Measurements from ENCODE around the gene PRKCD. TPM values are rescaled to one million over a fixed set of nuclear protein-coding genes. Genes with fewer than 3 reads are reported as not detected.
"Not testable (repeated sequence)": the region's sequence is repeated elsewhere in the genome, so short reads cannot be mapped to it uniquely, and the experiment has no call there.

PRKCD gene
- total RNA-seq, 1 donor from 2014 or later, result 17.1 TPM

- no peak overlapping the region for H3K4me3 Mint-ChIP-seq (ENCODE audit: unreplicated experiment)
- TF ChIP-seq, protein P1, sequence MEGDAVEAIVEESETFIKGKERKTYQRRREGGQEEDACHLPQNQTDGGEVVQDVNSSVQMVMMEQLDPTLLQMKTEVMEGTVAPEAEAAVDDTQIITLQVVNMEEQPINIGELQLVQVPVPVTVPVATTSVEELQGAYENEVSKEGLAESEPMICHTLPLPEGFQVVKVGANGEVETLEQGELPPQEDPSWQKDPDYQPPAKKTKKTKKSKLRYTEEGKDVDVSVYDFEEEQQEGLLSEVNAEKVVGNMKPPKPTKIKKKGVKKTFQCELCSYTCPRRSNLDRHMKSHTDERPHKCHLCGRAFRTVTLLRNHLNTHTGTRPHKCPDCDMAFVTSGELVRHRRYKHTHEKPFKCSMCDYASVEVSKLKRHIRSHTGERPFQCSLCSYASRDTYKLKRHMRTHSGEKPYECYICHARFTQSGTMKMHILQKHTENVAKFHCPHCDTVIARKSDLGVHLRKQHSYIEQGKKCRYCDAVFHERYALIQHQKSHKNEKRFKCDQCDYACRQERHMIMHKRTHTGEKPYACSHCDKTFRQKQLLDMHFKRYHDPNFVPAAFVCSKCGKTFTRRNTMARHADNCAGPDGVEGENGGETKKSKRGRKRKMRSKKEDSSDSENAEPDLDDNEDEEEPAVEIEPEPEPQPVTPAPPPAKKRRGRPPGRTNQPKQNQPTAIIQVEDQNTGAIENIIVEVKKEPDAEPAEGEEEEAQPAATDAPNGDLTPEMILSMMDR (IDR thresholded peaks at IDR 0.05), result no peak
- no peaks in the 10 kb centered on the region for H3K27me3 Mint-ChIP-seq (ENCODE audit: low read depth)
- peaks cover 6% of the 10 kb centered on the region for H3K4me1 Mint-ChIP-seq (ENCODE audit: low read depth)
- H3K36me3 Mint-ChIP-seq (ENCODE audit: low read depth), result no peaks in the 10 kb centered on the region
- no peaks in the 10 kb centered on the region for H3K9me3 Mint-ChIP-seq (ENCODE audit: low read depth)
- peak; percentile 71 for DNase-seq (ENCODE audit: low spot score)
- no peak overlapping the region for H3K27ac Mint-ChIP-seq (ENCODE audit: unreplicated experiment)
Measured at GRCh38 chr3:53149006-53149690, 11.9 kb upstream of the PRKCD start.

DNA sequence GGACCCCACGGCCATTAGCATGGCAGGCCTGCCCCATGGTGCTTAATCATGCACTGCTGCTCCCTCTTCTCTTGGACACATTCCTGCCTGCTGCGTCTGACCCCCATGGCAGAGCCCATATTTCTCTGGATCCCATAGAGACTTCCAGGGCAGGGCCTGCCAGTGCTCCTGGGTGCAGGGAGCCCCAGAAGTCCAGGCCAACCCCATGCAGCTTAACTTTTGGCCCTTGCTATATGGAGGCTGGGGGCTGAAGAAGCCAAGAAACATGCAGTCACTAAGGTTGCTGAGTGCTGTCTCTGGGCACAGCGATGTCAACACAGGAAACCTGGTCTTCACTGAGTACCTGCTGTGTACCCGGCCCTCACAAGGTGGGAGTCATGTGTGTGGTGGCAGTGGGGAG, 11.3 kb upstream of the PRKCD start:
- Mint-ChIP-seq H3K4me1 (ENCODE audit: low read depth) (peaks cover 11% of the 10 kb centered on the region), H3K27me3 (ENCODE audit: low read depth) (no peaks in the 10 kb centered on the region), H3K4me3 (ENCODE audit: unreplicated experiment) (no peak overlapping the region), H3K27ac (ENCODE audit: unreplicated experiment) (no peak overlapping the region), H3K36me3 (ENCODE audit: low read depth) (no peaks in the 10 kb centered on the region), H3K9me3 (ENCODE audit: low read depth) (no peaks in the 10 kb centered on the region)
- peak; percentile 37 for DNase-seq (ENCODE audit: low spot score)
- TF ChIP-seq, protein P1 (IDR thresholded peaks at IDR 0.05), result no peak

- TF ChIP-seq, protein P1 (IDR thresholded peaks at IDR 0.05), result no peak
- no peaks in the 10 kb centered on the region for H3K27me3 Mint-ChIP-seq (ENCODE audit: low read depth)
- no peak overlapping the region for H3K27ac Mint-ChIP-seq (ENCODE audit: unreplicated experiment)
- no peaks in the 10 kb centered on the region for H3K9me3 Mint-ChIP-seq (ENCODE audit: low read depth)
- H3K4me1 Mint-ChIP-seq (ENCODE audit: low read depth), result peaks cover 11% of the 10 kb centered on the region
- no peak overlapping the region for H3K4me3 Mint-ChIP-seq (ENCODE audit: unreplicated experiment)
- peak; percentile 35 for DNase-seq (ENCODE audit: low spot score)
- H3K36me3 Mint-ChIP-seq (ENCODE audit: low read depth), result no peaks in the 10 kb centered on the region
Measured at GRCh38 chr3:53150247-53151085, 10.5 kb upstream of the PRKCD start.

- not testable (repeated sequence) for H3K4me3 Mint-ChIP-seq (ENCODE audit: unreplicated experiment); H3K27ac Mint-ChIP-seq (ENCODE audit: unreplicated experiment); H3K36me3 Mint-ChIP-seq (ENCODE audit: low read depth); H3K27me3 Mint-ChIP-seq (ENCODE audit: low read depth); H3K9me3 Mint-ChIP-seq (ENCODE audit: low read depth)
- H3K4me1 Mint-ChIP-seq (ENCODE audit: low read depth), result peaks cover 11% of the 10 kb centered on the region
- peak; percentile 42 for DNase-seq (ENCODE audit: low spot score)
Measured at GRCh38 chr3:53151086-53151438, 9.9 kb upstream of the PRKCD start.

DNA sequence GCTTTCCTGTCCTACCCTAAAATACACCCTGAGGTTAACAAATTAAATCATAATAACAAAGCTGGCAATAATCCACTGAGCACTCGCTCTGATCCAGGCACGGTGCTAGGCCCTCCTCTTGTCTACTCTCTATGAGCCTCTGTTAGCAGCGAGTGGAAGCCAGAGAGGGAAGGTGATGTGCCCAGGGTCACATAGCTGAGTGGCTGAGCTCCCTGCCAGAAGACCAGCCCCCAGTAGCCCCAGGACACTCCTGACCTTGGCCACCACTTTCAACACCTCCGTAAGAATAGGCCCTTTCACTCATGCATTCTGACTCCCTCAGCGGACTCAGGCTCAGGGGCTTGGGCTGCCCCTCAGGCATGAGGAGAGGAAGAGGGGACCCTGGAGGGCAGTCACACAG, 9.5 kb upstream of the PRKCD start:
- TF ChIP-seq, protein P1 (IDR thresholded peaks at IDR 0.05), result no peak
- Mint-ChIP-seq H3K4me3 (ENCODE audit: unreplicated experiment) (no peak overlapping the region), H3K27ac (ENCODE audit: unreplicated experiment) (no peak overlapping the region), H3K27me3 (ENCODE audit: low read depth) (no peaks in the 10 kb centered on the region), H3K36me3 (ENCODE audit: low read depth) (no peaks in the 10 kb centered on the region), H3K4me1 (ENCODE audit: low read depth) (peaks cover 11% of the 10 kb centered on the region), H3K9me3 (ENCODE audit: low read depth) (no peaks in the 10 kb centered on the region)
- DNase-seq (ENCODE audit: low spot score), result no peak

Data from chondrocyte (in vitro differentiated cells).